GM21423 (cell line): ENCODE data around the gene PUM1.
A peak's percentile ranks its signal among the peaks of the same experiment; 100 is the strongest.

Experiments used
- ATAC-seq: cut with Tn5 transposase; IDR thresholded peaks from one replicate; pipeline ENCODE4 v1.9.1; 2021; ENCODE audit warnings: mild to moderate bottlenecking, moderate library complexity; ENCODE audit not compliant: unreplicated experiment

PUM1 gene

GRCh38 chr1:31029026-31029425 lies 36.5 kb downstream of the PUM1 start:
- ATAC-seq: no peak

GRCh38 chr1:31027693-31028526 lies 37.6 kb downstream of the PUM1 start:
- ATAC-seq: no peak

GRCh38 chr1:31022259-31022658 lies 43.3 kb downstream of the PUM1 start:
- ATAC-seq: no peak

DNA sequence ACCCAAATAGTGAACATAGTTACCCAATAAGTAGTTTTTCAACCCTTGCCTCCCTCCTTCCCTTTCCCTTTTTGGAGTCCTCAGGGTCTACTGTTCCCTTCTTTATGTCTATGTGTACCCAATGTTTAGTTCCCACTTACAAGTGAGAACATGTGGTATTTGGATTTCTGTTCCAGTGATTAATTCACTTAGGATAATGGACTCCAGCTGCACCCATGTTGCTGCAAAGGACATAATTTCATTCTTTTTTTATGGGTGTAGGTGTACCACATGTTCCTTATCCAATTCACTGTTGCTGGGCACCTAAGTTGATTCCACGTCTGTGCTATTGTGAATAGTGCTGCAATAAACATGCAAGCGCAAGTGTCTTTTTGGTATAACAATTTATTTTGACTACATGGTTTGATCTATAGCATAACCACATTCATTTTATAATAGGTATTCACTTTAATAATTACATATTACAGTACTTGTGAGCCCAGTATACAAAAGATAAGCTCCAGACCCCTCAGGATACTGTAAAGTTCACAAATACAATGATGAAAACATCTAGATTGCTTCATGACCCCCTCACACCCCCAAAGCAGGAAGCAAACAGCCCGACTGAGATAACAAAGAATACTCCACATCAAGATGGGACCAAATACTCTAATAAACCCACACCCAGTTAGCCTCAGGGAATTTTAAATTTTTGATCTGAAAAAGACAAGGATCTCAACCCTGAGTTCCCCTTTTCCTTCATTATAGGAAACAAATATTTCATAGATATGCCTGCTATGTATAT lies 45.3 kb downstream of the PUM1 start:
- no peak for ATAC-seq

GRCh38 chr1:31019401-31019800 lies 46.1 kb downstream of the PUM1 start:
- ATAC-seq: no peak

DNA sequence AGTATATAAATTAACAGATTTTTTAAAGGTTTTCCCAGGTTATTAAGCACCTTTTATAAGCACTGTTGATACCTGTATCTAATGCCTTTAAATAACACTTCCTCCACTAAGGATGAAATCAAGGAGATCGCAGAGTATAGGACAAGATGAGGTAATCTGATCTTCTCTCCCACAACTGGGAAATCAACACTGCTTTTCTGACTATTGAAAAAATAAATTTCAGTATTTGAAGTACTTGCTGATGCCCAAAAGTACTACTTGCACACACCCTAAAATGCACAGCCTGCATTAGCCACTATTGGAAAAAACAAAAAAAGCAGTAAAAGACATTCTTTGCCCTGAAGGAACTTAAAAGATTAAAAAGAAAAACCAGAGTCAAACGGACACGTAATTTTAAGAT lies 48.6 kb downstream of the PUM1 start:
- no peak for ATAC-seq

DNA sequence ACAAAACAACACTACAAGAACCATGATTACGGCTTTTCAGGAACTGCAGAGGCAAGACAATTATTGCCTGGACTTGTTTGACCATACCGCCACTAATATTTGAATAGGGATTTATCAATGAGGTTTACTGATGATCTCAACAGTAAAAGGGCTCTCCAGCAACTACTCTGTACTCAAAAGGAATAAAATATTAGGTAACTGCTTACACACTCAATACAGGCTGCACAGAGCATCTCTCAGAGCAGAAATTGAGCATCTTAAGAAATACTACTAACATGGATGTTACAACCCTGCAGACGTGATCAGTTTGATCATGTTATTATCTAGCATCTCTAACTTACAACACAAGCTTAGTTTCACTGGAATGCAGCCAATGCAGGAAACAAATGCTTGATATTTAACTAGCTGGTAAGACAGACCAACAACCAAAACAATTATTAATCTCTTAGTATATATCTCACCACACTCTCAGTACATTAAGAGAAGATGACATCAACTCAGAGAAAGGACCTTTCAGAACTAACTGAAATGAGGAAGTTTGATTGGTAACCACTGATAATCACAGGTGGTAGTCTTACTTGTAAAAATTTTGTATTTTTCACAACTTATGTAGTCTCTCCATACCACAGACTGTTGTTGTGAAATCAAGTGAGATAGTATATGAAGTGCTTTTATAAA lies 52.2 kb downstream of the PUM1 start:
- ATAC-seq: peak; percentile 80

DNA sequence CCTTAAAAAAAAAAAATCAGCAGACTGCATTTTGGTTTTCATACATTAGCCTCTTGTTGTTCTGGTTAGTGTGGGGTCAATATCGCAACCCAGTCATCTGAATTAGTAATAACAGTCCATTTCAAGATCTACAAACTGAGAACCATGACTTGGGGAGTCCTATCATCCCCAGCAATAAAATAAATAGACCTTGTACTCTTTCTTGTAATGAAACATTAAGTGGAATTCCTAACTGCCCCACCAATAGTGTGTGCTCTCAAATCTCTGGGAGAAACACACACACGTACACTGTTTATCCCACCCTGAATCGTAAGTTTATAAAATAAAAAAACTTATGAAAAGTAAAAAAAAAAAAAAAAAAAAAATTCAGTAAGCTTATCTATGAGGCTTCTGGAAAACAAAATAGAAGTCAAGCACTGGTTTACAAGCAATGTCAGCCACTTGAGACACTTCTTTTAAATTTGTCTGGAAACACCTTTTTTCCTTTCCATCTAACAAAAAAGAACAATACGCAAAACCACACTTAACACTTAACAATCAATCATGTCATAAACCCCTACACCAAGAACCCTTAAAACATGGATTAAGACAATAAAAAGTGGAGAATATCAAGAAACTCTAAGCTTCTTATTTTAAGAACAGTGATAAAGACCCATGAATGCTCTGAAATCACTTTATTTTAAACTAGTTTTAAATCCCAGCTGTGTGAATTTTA lies 53.1 kb downstream of the PUM1 start:
- no peak for ATAC-seq

DNA sequence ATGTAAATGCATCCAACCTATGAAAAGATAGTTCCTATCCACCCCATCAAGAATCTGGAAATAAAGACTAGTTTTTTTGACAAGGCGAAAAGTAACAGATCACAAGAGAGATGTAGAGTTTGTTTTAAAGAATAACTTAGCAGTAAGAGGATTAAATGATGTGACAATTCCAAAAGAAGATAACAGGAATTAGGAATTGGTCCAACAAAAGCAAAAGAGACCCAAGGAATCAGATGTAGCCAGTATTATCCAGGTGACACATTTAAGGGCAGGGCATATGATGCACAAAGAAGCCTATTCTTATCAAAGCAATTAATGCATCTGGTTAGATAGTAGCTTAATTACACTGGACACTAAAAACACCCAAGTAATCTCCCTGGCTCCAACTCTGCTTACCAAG lies 53.8 kb downstream of the PUM1 start:
- no peak for ATAC-seq

DNA sequence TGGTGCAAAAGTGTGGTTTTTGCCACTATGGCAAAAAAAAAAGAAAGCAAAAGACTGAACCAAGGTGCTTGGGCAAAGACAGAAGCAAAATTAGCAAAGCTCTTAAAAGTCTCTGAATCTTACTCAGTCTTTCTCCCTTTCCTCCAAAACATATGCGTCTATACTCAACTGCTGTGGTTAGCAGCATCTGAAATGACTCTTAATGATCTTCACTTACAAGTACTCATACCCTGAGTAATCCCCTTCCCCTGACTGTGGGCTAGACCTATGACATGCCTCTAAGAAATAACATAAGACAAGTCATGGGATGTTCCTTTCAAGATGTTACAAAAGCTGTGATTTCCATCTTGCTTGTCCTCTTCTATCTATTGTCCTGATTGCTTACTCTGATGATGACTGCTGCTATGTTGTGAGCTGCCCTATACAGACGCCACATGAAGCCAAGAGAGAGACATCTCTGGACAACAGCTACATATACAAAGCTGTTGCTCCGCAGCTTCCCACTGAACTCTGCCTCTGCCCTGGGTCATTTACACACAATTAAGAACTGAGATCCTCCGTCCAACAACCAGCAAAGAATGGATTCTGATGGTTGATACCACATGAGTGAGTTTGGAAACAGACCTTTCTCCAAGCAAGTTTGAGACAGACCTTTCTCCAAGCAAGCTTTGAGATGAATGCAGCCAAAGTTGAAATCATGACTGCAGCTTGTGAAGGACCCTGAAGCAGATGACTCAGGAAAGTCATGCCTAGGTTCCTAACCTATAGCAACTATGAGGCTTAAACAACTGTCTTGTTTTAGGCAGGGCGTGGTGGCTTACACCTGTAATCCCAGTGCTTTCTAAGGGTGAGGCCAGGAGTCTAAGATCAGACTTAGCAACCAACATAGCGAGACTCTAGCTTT lies 55.2 kb downstream of the PUM1 start:
- peak; percentile 34 for ATAC-seq

DNA sequence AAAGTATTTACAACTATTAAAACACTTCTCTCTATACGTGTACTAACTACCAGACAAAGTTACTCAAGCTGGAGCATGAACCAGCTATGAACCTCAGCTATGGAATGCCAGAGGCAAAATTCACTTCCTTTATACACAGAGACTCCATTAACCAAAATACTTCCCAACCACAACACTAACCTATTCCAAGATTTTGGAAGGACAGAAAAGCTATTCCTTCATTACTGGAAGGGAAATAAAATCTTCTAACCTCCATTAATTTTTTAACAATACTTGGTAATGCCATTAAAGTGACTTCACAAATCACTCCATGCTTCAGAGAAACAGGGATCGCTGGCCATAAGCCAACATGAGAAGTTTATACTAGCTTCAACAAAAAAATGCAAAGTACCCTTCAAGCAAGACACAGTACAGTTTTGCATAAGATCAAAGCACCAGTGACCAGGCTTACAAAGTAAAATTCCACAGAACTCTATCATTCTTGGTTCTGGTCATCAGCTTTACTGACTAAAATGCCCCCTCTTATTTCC lies 58.0 kb downstream of the PUM1 start:
- ATAC-seq: no peak

DNA sequence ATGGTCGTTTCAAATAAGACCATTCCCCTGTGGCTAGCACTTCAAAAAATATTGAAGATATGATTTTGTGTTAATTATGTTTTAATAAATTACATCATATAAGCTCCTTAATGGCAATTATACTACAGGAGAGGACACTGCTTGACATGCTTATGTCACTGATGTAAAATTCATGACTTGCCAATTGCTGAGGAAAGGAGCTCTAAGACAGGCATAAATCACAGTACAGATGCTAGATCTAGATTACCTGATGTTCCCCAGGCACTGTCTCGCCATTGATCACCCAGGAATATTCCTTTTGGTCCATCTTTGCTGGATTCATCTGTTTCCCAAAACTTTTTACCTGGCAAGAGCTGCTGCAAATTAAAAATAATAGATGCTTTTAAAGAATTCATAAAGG lies 58.8 kb downstream of the PUM1 start:
- no peak for ATAC-seq

- no peak for ATAC-seq
Measured at GRCh38 chr1:31005617-31006166, 59.8 kb downstream of the PUM1 start.

- ATAC-seq: no peak
Measured at GRCh38 chr1:31005198-31005597, 60.3 kb downstream of the PUM1 start.

DNA sequence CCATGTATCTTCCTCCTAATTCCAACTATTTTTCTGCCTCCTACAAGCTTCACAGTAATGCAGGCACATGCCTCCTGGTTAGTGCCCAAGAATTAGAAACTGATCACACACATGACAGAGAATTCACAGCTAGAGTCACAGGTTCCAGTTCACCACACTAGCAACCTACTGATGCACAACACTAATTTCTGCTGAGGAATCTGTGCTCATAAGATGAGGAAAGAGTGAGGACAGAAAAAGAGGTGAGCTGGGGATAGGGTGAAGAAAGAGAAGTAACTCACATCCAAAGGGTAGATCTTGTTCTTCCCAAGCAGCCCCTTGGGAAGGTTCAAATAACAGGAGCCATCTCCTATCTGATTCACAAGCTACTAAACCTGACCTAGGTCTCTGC lies 61.3 kb downstream of the PUM1 start:
- no peak for ATAC-seq

GRCh38 chr1:31003613-31004230 lies 61.8 kb downstream of the PUM1 start:
- no peak for ATAC-seq

DNA sequence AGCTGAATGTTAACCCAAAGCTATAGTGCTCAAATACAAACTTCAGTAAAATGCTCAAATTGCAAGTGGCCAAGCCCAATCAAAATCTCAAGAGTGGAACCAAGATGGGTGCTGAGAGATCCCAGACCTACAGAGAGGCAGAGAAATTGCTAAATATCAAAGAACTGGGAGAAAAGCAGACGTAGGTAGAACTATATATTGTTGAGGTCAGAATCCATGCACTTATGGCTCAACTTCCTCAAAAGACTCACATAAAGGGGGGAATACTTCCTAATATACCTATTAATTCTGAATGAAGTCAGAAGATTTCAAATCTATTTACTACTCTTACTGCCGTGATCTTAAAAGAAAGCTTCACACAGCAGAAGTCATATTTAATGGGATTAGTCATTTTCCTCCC lies 65.2 kb downstream of the PUM1 start:
- no peak for ATAC-seq

- no peak for ATAC-seq
Measured at GRCh38 chr1:30998887-30999286, 66.6 kb downstream of the PUM1 start.

DNA sequence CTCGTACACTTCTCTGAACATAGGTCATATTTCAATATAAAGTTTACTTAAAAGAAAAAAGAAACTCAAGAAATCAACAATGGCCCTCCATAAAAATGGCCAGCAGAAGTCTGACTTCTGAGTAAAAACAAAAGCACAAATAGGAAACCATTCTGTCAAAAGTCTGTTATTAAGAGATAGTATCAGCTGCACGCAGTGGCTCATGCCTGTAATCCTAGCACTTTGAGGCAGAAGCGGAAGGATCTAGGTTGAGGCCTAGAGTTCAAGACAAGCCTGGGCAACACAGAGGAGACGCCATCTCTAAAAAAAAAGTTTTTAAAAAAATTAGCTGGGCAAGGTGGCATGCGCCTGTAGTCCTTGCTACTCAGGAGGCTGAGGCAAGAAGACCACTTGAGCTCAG lies 67.3 kb downstream of the PUM1 start:
- no peak for ATAC-seq
